HFFc6 (cell line): ENCODE results near the gene FGGY. TPM values are rescaled to one million over a fixed set of nuclear protein-coding genes. Genes with fewer than 3 reads are reported as not detected.

Experiments used
- DNase-seq: peaks from one replicate; pipeline ENCODE4 v3.0.0-alpha.2; 2018
- H3K27ac Mint-ChIP-seq: 2 replicates; pipeline ENCODE4 v1.8.0; 2020; ENCODE audit warnings: mild to moderate bottlenecking, mixed read lengths
- H3K27me3 Mint-ChIP-seq: 2 replicates; pipeline ENCODE4 v1.8.0; 2021; ENCODE audit warnings: mild to moderate bottlenecking, moderate library complexity, mixed read lengths; ENCODE audit not compliant: insufficient read depth
- H3K36me3 Mint-ChIP-seq: 2 replicates; pipeline ENCODE4 v1.8.0; 2021; ENCODE audit warnings: low read depth, mixed read lengths
- H3K4me1 Mint-ChIP-seq: 2 replicates; pipeline ENCODE4 v1.8.0; 2020; ENCODE audit warnings: low read depth, mixed read lengths
- H3K4me3 Mint-ChIP-seq: 2 replicates; pipeline ENCODE4 v1.8.0; 2020; ENCODE audit warnings: mild to moderate bottlenecking, moderate library complexity, mixed read lengths
- H3K9me3 Mint-ChIP-seq: 2 replicates; pipeline ENCODE4 v1.8.0; 2020; ENCODE audit warnings: mild to moderate bottlenecking, mixed read lengths
- CTCF ChIP-seq: fragments of 200-600 bp; sonication (generic); IDR thresholded peaks from 2 replicates; pipeline ENCODE4 v1.5.0; 2021; ENCODE audit warnings: antibody characterized with exemption, mild to moderate bottlenecking
- total RNA-seq, 6 experiments: library from RNA; stranded (reverse); fragmentation: NEBNext Ultra II Directional; extraction: Animal tissue kit (Norgen Biotek cat#: 25700); gene quantifications; 2 replicates in 1 of 6; 3 replicates in 5 of 6; pipeline ENCODE4 v1.2.3, GENCODE V29; 2021

The FGGY gene
- total RNA-seq, 6 experiments from 2014 or later, result 16.4 to 20.1 (median 18.7) TPM

DNA sequence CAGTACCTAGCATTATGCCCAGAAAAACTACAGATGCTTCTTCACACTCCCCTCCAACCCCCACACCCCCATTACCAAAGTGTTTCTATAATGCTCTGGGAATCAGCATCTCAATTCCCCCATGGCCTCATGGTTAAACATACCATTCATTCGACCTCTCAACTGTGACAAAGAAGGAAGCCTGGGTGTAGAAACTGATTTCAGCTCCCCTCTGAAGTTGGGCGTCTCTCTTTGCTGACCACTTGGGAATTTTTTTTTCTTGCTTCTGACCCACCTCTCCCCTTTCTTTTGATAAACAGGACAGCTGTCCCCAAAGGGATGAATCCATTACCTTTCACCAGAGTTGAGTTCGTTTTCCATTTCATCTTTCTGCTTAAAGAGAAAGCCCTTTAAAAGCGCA is 401.5 kb downstream of the FGGY start:
- no peak overlapping the region for H3K4me3 Mint-ChIP-seq
- no peaks in the 10 kb centered on the region for H3K27me3 Mint-ChIP-seq
- peaks cover 83% of the 10 kb centered on the region for H3K4me1 Mint-ChIP-seq

GRCh38 chr1:59699227-59699847 is 402.4 kb downstream of the FGGY start:
- peak; percentile 97 for TF ChIP-seq CTCF
- peak overlapping the region; percentile 38; the same call in 1 of the 2 replicates for H3K4me3 Mint-ChIP-seq
- no peaks in the 10 kb centered on the region for H3K9me3 Mint-ChIP-seq
- H3K36me3 Mint-ChIP-seq, result no peaks in the 10 kb centered on the region
- peak; percentile 31 for DNase-seq
- H3K27ac Mint-ChIP-seq, result no peak overlapping the region; the same call in 1 of the 2 replicates
- peaks cover 89% of the 10 kb centered on the region for H3K4me1 Mint-ChIP-seq
- H3K27me3 Mint-ChIP-seq, result no peaks in the 10 kb centered on the region

More for the DNA sequence above, 401.5 kb downstream of the FGGY start:
- no peaks in the 10 kb centered on the region for H3K9me3 Mint-ChIP-seq
- DNase-seq, result no peak
- H3K27ac Mint-ChIP-seq, result peak overlapping the region; percentile 49
- no peak for TF ChIP-seq CTCF
- H3K36me3 Mint-ChIP-seq, result peaks cover 2% of the 10 kb centered on the region

- TF ChIP-seq CTCF, result no peak
- no peak overlapping the region for H3K4me3 Mint-ChIP-seq
- peaks cover 92% of the 10 kb centered on the region for H3K4me1 Mint-ChIP-seq
- DNase-seq, result no peak
- H3K27me3 Mint-ChIP-seq, result no peaks in the 10 kb centered on the region
- H3K27ac Mint-ChIP-seq, result peak overlapping the region; percentile 32
- H3K9me3 Mint-ChIP-seq, result no peaks in the 10 kb centered on the region
- H3K36me3 Mint-ChIP-seq, result no peaks in the 10 kb centered on the region
Observed at GRCh38 chr1:59701376-59701775, 404.5 kb downstream of the FGGY start.

- H3K4me3 Mint-ChIP-seq, result peak overlapping the region; percentile 54
Observed at GRCh38 chr1:59703226-59703917, 406.5 kb downstream of the FGGY start.

GRCh38 chr1:59703918-59704378 is 407.1 kb downstream of the FGGY start:
- Mint-ChIP-seq H3K4me3 (peak overlapping the region; percentile 54), H3K9me3 (no peaks in the 10 kb centered on the region), H3K4me1 (peaks cover 89% of the 10 kb centered on the region), H3K27ac (peak overlapping the region; percentile 72), H3K36me3 (no peaks in the 10 kb centered on the region), H3K27me3 (no peaks in the 10 kb centered on the region)
- no peak for DNase-seq
- TF ChIP-seq CTCF, result no peak

More at GRCh38 chr1:59703226-59703917, 406.5 kb downstream of the FGGY start:
- H3K27ac Mint-ChIP-seq, result peak overlapping the region; percentile 72
- H3K27me3 Mint-ChIP-seq, result no peaks in the 10 kb centered on the region
- no peak for TF ChIP-seq CTCF
- H3K4me1 Mint-ChIP-seq, result peaks cover 95% of the 10 kb centered on the region
- no peaks in the 10 kb centered on the region for H3K36me3 Mint-ChIP-seq
- H3K9me3 Mint-ChIP-seq, result no peaks in the 10 kb centered on the region
- peak; percentile 57 for DNase-seq
